Measurements from ENCODE around the gene FER.

GRCh38 chr5:108957333-108957732 lies 209.6 kb downstream of the FER start:
- TF ChIP-seq, protein P1, sequence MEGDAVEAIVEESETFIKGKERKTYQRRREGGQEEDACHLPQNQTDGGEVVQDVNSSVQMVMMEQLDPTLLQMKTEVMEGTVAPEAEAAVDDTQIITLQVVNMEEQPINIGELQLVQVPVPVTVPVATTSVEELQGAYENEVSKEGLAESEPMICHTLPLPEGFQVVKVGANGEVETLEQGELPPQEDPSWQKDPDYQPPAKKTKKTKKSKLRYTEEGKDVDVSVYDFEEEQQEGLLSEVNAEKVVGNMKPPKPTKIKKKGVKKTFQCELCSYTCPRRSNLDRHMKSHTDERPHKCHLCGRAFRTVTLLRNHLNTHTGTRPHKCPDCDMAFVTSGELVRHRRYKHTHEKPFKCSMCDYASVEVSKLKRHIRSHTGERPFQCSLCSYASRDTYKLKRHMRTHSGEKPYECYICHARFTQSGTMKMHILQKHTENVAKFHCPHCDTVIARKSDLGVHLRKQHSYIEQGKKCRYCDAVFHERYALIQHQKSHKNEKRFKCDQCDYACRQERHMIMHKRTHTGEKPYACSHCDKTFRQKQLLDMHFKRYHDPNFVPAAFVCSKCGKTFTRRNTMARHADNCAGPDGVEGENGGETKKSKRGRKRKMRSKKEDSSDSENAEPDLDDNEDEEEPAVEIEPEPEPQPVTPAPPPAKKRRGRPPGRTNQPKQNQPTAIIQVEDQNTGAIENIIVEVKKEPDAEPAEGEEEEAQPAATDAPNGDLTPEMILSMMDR (IDR thresholded peaks at IDR 0.05; ENCODE audit: borderline replicate concordance, extremely low read depth, low read length, poor library complexity, severe bottlenecking), result no peak
- TF ChIP-seq EZH2 (IDR thresholded peaks at IDR 0.05; ENCODE audit: borderline replicate concordance, low read depth, low read length, severe bottlenecking), result no peak

All from DND-41 (cell line).